ENCODE data around the gene WDR73. TPM values are rescaled to one million over a fixed set of nuclear protein-coding genes. Genes with fewer than 3 reads are reported as not detected.

The WDR73 gene
- total RNA-seq, 4 donors from 2014 or later: 14.4 to 54.3 (median 39.3) TPM

DNA sequence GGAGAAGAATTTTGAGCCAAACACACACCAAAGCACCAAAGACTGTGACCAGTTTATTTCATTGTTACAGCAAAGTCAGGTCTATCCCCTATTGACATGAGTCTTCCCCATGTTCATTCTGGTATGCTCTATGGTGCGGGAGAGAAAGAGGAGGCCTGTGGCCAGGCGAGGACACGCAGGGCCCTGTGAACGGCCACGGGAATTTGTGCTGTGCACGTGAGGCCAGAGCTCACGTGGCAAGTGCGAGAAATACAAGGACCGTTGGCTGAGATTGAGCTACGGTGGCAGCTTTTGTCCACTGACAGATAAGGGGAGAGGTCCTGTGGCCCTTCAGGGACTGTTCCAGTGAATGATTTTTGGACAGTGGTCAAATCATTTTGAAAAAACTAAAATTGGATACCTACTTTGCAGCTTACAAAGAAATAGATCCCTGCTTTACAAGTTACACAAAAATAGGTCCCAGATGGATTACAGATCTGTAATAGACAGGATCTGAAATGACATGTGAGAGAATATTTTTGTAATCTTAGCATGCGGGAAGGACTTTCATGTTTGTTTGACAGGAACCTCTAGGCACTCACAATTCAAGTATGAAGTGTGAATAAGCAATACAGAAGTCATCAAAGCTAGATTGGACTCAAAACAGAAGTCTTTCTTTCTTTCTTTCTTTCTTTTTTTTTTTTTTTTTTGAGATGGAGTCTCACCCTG lies 44.1 kb downstream of the WDR73 start:
- Histone ChIP-seq H3K4me3 (no peak overlapping the region), H3K27me3 (no peaks in the 10 kb centered on the region), H3K4me1 (no peaks in the 10 kb centered on the region), H3K36me3 (no peaks in the 10 kb centered on the region), H3K27ac (no peak overlapping the region), H3K9me3 (no peaks in the 10 kb centered on the region)
- intact Hi-C loops (cut with DNase I; ENCODE audit: low total_unique reads): loop anchor here (10.0 kb wide), 1 partner anchor 45 kb away; the partner anchor contains the start of genes NMB and WDR73
- TF ChIP-seq POLR2A (IDR thresholded peaks at IDR 0.05) (no peak), CTCF (IDR thresholded peaks at IDR 0.05) (no peak)
- no peak for DNase-seq

DNA sequence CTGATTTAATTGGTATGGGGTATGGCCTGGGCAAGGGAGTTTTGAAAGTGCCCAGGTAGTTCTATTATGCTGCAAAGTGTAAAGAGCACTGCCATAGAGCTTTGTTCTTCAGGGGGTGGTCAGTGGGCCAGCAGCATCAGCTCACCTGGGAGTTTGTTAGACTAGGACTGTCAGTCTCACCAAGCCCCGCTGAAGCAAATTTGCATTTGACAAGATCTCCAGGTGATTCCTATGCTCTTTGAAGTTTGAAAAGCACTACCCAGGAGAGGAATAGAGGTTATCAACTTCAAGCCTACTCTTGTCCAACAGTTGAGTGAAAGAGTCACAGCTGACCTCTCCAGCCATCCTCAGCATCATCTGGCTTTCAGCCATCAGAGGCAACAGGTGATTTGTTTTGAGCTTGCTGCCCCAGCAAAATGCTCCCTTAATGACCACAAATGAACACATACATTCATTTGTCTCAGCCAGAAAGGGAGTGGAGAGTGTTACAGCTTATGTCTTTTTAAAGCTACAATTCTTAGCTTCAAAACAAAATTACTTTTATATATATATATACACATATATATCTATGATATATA lies 45.3 kb downstream of the WDR73 start:
- DNase-seq: no peak
- no peak overlapping the region for H3K27ac ChIP-seq
- no peak overlapping the region for H3K4me3 ChIP-seq
- TF ChIP-seq POLR2A (IDR thresholded peaks at IDR 0.05) (no peak), CTCF (IDR thresholded peaks at IDR 0.05) (no peak)
- intact Hi-C loops (cut with DNase I; ENCODE audit: low total_unique reads): loop anchor here (10.0 kb wide), 1 partner anchor 46 kb away; the partner anchor contains the start of genes NMB and WDR73
- no peaks in the 10 kb centered on the region for H3K36me3 ChIP-seq
- H3K27me3 ChIP-seq: no peaks in the 10 kb centered on the region
- H3K9me3 ChIP-seq: no peaks in the 10 kb centered on the region
- H3K4me1 ChIP-seq: no peaks in the 10 kb centered on the region

DNA sequence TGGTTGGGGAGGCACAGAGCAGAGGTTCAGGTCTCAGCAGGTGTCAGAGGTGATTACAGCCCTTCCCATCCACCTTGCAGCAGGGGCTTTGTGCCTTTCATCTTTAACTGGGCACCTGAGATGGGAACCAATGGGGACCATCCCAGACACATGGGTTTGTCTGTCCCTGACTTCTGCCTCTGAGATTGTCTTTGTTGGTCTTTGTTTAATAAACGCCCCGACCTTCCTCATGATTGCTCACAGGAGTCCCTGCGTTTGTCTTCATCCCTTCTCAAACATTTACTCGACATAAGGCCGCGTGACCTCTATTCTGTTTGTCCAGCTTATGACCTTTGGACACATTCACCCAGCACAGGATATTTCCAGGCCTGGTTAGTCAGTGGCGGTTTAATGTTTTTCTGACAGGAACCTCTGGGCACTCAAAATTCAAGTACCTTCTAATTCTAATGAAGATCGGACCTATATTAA lies 47.4 kb downstream of the WDR73 start:
- no peak for DNase-seq
- intact Hi-C loops (cut with DNase I; ENCODE audit: low total_unique reads): loop anchor here (10.0 kb wide), 1 partner anchor 48 kb away; the partner anchor contains the start of genes NMB and WDR73
- TF ChIP-seq CTCF (IDR thresholded peaks at IDR 0.05): no peak
- no peak for TF ChIP-seq POLR2A (IDR thresholded peaks at IDR 0.05)
- no peaks in the 10 kb centered on the region for H3K9me3 ChIP-seq
- H3K36me3 ChIP-seq: no peaks in the 10 kb centered on the region
- H3K4me1 ChIP-seq: no peaks in the 10 kb centered on the region
- H3K4me3 ChIP-seq: no peak overlapping the region
- H3K27me3 ChIP-seq: no peaks in the 10 kb centered on the region
- H3K27ac ChIP-seq: no peak overlapping the region

- TF ChIP-seq POLR2A (IDR thresholded peaks at IDR 0.05) (no peak), CTCF (IDR thresholded peaks at IDR 0.05) (no peak)
- intact Hi-C loops (cut with DNase I; ENCODE audit: low total_unique reads): loop anchor here (10.0 kb wide), 1 partner anchor 49 kb away; the partner anchor contains the start of genes NMB and WDR73
- no peak overlapping the region for H3K27ac ChIP-seq
- H3K36me3 ChIP-seq: no peaks in the 10 kb centered on the region
- no peaks in the 10 kb centered on the region for H3K4me1 ChIP-seq
- no peak overlapping the region for H3K4me3 ChIP-seq
- no peak for DNase-seq
- no peaks in the 10 kb centered on the region for H3K27me3 ChIP-seq
- H3K9me3 ChIP-seq: no peaks in the 10 kb centered on the region
Measured at GRCh38 chr15:84605554-84605882, 48.6 kb downstream of the WDR73 start.

Measured in uterus (tissue), 4 donors.